ENCODE data around the gene TRIM67. TPM values are rescaled to one million over a fixed set of nuclear protein-coding genes. Genes with fewer than 3 reads are reported as not detected.

The TRIM67 gene
- total and polyA plus RNA-seq, 12 donors = 0.06 to 1.5 (median 0.31) TPM

DNA sequence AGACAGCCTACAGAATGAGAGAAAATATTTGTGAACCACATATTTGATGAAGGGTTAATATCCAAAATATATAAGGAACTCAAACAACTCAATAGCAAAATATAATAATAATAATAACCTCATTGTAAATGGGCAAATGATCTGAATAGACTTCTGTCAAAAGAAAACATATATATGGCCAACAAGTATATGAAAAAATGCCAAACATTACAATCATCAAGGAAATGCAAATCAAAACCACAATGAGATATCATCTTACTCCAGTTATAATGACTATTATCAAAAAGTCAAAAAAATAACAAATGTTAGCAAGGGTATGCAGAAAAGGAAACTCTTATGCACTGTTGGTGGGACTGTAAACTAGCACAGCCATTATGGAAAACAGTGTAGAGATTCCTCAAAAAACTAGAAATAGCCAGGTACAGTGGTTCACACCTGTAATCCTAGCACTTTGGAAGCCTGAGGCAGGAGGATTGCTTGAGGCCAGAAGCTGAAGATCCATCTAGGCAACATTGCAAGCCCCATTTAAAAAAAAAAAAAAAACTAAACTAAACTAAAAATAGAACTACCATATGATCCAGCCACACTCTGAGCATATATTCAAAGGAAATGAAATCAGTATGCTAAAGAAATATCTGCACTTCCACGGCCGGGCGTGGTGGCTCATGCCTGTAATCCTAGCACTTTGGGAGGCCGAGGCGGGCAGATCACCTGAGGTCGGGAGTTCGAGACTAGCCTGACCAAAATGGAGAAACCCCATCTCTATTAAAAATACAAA lies 17.3 kb upstream of the TRIM67 start:
- H3K4me1 ChIP-seq (replicated peaks in 1 of 2) = no peaks in the 10 kb centered on the region

DNA sequence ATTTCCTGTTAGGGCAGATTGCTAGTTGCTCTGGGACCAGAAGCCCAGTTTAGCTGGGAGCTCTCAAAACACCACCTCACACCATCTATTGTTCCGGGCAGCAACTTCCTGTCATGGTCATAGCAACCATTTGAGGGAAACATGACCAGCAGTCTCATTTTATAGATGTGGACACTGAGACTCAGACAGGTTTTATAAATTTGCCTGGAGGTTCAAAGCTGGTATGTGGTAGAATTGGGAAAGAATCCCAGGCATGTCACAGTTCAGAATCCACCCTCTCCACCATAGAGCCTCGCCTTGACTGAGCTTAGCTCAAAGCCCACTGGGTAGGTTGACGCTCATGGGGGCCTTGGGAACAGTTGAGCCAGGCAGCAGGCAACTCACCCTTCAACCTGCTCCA lies 14.0 kb upstream of the TRIM67 start:
- no peaks in the 10 kb centered on the region for H3K36me3 ChIP-seq (replicated peaks in 1 of 2)
- intact Hi-C loops (cut with DNase I) = no loop called here
- no peaks in the 10 kb centered on the region for H3K27me3 ChIP-seq
- no peak for DNase-seq
- H3K4me1 ChIP-seq (replicated peaks in 1 of 2) = no peaks in the 10 kb centered on the region
- peaks cover 0 to 3% (median 0%) of the 10 kb centered on the region in 3 donors for H3K9me3 ChIP-seq (replicated peaks in 1 of 3)
- H3K4me3 ChIP-seq = no peak overlapping the region
- 64 to 69% (median 68%) methylated on average over 1 to 3 of the region's 3 CpGs for WGBS, 4 donors
- TF ChIP-seq POLR2A (IDR thresholded peaks at IDR 0.05) = no peak
- TF ChIP-seq, protein P1, sequence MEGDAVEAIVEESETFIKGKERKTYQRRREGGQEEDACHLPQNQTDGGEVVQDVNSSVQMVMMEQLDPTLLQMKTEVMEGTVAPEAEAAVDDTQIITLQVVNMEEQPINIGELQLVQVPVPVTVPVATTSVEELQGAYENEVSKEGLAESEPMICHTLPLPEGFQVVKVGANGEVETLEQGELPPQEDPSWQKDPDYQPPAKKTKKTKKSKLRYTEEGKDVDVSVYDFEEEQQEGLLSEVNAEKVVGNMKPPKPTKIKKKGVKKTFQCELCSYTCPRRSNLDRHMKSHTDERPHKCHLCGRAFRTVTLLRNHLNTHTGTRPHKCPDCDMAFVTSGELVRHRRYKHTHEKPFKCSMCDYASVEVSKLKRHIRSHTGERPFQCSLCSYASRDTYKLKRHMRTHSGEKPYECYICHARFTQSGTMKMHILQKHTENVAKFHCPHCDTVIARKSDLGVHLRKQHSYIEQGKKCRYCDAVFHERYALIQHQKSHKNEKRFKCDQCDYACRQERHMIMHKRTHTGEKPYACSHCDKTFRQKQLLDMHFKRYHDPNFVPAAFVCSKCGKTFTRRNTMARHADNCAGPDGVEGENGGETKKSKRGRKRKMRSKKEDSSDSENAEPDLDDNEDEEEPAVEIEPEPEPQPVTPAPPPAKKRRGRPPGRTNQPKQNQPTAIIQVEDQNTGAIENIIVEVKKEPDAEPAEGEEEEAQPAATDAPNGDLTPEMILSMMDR (IDR thresholded peaks at IDR 0.05) = no peak
- no peak overlapping the region for H3K27ac ChIP-seq

More for the DNA sequence above, 17.3 kb upstream of the TRIM67 start:
- no peak for TF ChIP-seq POLR2A (IDR thresholded peaks at IDR 0.05)
- TF ChIP-seq, protein P1 (IDR thresholded peaks at IDR 0.05) = no peak
- Histone ChIP-seq H3K27ac (no peak overlapping the region), H3K9me3 (replicated peaks in 1 of 3) (no peaks in the 10 kb centered on the region), H3K27me3 (no peaks in the 10 kb centered on the region), H3K36me3 (replicated peaks in 1 of 2) (no peaks in the 10 kb centered on the region), H3K4me3 (no peak overlapping the region)
- intact Hi-C loops (cut with DNase I) = no loop called here
- no peak for DNase-seq
- 77 to 85% (median 79%) methylated on average over 7 of the region's 7 CpGs for WGBS, 4 donors

- Histone ChIP-seq H3K27me3 (no peaks in the 10 kb centered on the region), H3K36me3 (replicated peaks in 1 of 2) (no peaks in the 10 kb centered on the region), H3K9me3 (replicated peaks in 1 of 3) (peaks cover 0 to 3% (median 0%) of the 10 kb centered on the region in 3 donors), H3K4me3 (no peak overlapping the region), H3K4me1 (replicated peaks in 1 of 2) (no peaks in the 10 kb centered on the region), H3K27ac (no peak overlapping the region)
- 0 to 27% (median 8%) methylated on average over 1 of the region's 1 CpG for WGBS, 4 donors
- intact Hi-C loops (cut with DNase I) = no loop called here
- TF ChIP-seq POLR2A (IDR thresholded peaks at IDR 0.05) = no peak
- TF ChIP-seq, protein P1 (IDR thresholded peaks at IDR 0.05) = no peak
- no peak for DNase-seq
Measured at GRCh38 chr1:231151811-231152210, 10.0 kb upstream of the TRIM67 start.

GRCh38 chr1:231153726-231154125 lies 8.1 kb upstream of the TRIM67 start:
- no peak overlapping the region for H3K27ac ChIP-seq
- peaks cover 0 to 3% (median 0%) of the 10 kb centered on the region in 3 donors for H3K9me3 ChIP-seq (replicated peaks in 1 of 3)
- no peak for DNase-seq
- intact Hi-C loops (cut with DNase I) = no loop called here
- 60 to 73% (median 64%) methylated on average over 2 of the region's 2 CpGs for WGBS, 4 donors
- no peaks in the 10 kb centered on the region for H3K36me3 ChIP-seq (replicated peaks in 1 of 2)
- no peaks in the 10 kb centered on the region for H3K27me3 ChIP-seq
- TF ChIP-seq, protein P1 (IDR thresholded peaks at IDR 0.05) = no peak
- TF ChIP-seq POLR2A (IDR thresholded peaks at IDR 0.05) = no peak
- no peak overlapping the region for H3K4me3 ChIP-seq
- no peaks in the 10 kb centered on the region for H3K4me1 ChIP-seq (replicated peaks in 1 of 2)
